Transverse colon (tissue), 4 donors: ENCODE measurements around the gene DPEP2.

Source experiments
- CTCF ChIP-seq, 5 experiments: fragments of 200-600 bp in 3 of 5; fragments of 450-650 bp in 2 of 5; sonication (generic) in 3 of 5; IDR thresholded peaks; 1 replicate in 2 of 5; 2 replicates in 3 of 5; pipeline ENCODE4 v1.5.1; 2016 to 2017; ENCODE audit warnings: antibody characterized with exemption in 5 of 5, inconsistent platforms in 3 of 5, mild to moderate bottlenecking in 2 of 5, moderate library complexity in 1 of 5
- EP300 ChIP-seq: sonication (generic); formaldehyde crosslinking; IDR thresholded peaks from one replicate; pipeline ENCODE4 v1.6.1; 2017; ENCODE audit warnings: antibody characterized with exemption, low read depth
- POLR2A ChIP-seq: fragments of 450-650 bp; IDR thresholded peaks from one replicate; pipeline ENCODE4 v1.6.1; 2016; ENCODE audit warnings: antibody characterized with exemption, mild to moderate bottlenecking, moderate library complexity
- POLR2AphosphoS5 ChIP-seq, 3 donors: sonication (generic); formaldehyde crosslinking; IDR thresholded peaks; one replicate each; pipeline ENCODE4 v1.6.1; 2016; ENCODE audit warnings: antibody characterized with exemption in 3 of 3

- no peak for TF ChIP-seq POLR2AphosphoS5 (IDR thresholded peaks at IDR 0.05)
- TF ChIP-seq CTCF (IDR thresholded peaks at IDR 0.05), result no peak
- no peak for TF ChIP-seq POLR2A
- no peak for TF ChIP-seq EP300
These were observed 29.7 kb upstream of the DPEP2 start for GRCh38 chr16:68028996-68029395.
